ENCODE data around the gene DMWD.

GRCh38 chr19:45766869-45767346, 25.7 kb downstream of the DMWD start:
- no peak for TF ChIP-seq CTCF (IDR thresholded peaks at IDR 0.05)
- no peak for TF ChIP-seq POLR2A (IDR thresholded peaks at IDR 0.05)
